ENCODE results near the gene MTUS2. TPM values are rescaled to one million over a fixed set of nuclear protein-coding genes. Genes with fewer than 3 reads are reported as not detected.
A peak's percentile ranks its signal among the peaks of the same experiment; 100 is the strongest.

The MTUS2 gene
- total and polyA plus RNA-seq, 2 donors (not counting 1 experiment from before 2014, with no cell fraction given): 0.06 TPM; not detected in 1

DNA sequence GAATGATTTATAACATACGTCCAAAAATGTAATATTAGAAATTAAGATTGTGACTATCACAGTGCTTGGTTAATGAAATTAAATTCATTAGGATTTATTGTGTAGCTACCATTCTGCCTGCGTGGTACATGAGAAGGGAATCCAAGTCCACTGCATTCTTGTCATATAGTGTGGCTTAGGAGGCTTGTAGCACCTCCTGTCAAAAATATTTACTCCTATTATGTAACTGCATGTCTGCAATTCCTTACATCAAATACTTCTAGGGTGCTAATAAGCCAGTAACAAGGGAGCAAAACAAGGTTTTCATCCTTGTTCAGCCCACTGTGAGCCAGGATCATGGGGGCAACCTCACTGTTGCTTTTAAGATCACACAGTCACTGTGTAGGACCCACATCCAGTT, 576.3 kb downstream of the MTUS2 start:
- H3K4me1 ChIP-seq (ENCODE audit: control insufficient read depth, extremely low read depth, insufficient read depth, low read length): no peaks in the 10 kb centered on the region

GRCh38 chr13:29397265-29397664, 577.1 kb downstream of the MTUS2 start:
- Histone ChIP-seq H3K4me2 (ENCODE audit: extremely low read depth, insufficient read depth, low read length) (no peak overlapping the region), H3K79me2 (ENCODE audit: control insufficient read depth, insufficient read depth, low read length) (no peaks in the 10 kb centered on the region), H3K4me1 (ENCODE audit: control insufficient read depth, extremely low read depth, insufficient read depth, low read length) (no peaks in the 10 kb centered on the region), H4K20me1 (ENCODE audit: control insufficient read depth, extremely low read depth, insufficient read depth, low read length) (no peaks in the 10 kb centered on the region), H2AFZ (ENCODE audit: low read length) (no peak overlapping the region), H3K4me3 (replicated peaks in 1 of 4; ENCODE audit: control extremely low read depth in 1 of 4, insufficient read depth in 1 of 4, low read depth in 3 of 4, low read length in 4 of 4) (no peak overlapping the region), H3K9ac (ENCODE audit: insufficient read depth, low read length) (no peak overlapping the region), H3K27ac (ENCODE audit: insufficient read depth, low read length) (no peak overlapping the region), H3K27me3 (ENCODE audit: control insufficient read depth, insufficient read depth, low read length) (no peaks in the 10 kb centered on the region), H3K36me3 (ENCODE audit: control insufficient read depth, insufficient read depth, low read length) (no peaks in the 10 kb centered on the region), H3K9me3 (ENCODE audit: control insufficient read depth, insufficient read depth, low read depth, low read length) (no peaks in the 10 kb centered on the region)
- TF ChIP-seq, protein P1, sequence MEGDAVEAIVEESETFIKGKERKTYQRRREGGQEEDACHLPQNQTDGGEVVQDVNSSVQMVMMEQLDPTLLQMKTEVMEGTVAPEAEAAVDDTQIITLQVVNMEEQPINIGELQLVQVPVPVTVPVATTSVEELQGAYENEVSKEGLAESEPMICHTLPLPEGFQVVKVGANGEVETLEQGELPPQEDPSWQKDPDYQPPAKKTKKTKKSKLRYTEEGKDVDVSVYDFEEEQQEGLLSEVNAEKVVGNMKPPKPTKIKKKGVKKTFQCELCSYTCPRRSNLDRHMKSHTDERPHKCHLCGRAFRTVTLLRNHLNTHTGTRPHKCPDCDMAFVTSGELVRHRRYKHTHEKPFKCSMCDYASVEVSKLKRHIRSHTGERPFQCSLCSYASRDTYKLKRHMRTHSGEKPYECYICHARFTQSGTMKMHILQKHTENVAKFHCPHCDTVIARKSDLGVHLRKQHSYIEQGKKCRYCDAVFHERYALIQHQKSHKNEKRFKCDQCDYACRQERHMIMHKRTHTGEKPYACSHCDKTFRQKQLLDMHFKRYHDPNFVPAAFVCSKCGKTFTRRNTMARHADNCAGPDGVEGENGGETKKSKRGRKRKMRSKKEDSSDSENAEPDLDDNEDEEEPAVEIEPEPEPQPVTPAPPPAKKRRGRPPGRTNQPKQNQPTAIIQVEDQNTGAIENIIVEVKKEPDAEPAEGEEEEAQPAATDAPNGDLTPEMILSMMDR (conservative IDR thresholded peaks at IDR 0.05 in 1 of 2, IDR thresholded peaks at IDR 0.05 in 1 of 2; ENCODE audit: low read depth in 1 of 2, low read length in 2 of 2): no peak
- no peak for DNase-seq (ENCODE audit: low read depth in 2 of 2)

More for the DNA sequence above, 576.3 kb downstream of the MTUS2 start:
- Histone ChIP-seq H3K27me3 (ENCODE audit: control insufficient read depth, insufficient read depth, low read length) (no peaks in the 10 kb centered on the region), H3K79me2 (ENCODE audit: control insufficient read depth, insufficient read depth, low read length) (no peaks in the 10 kb centered on the region), H3K27ac (ENCODE audit: insufficient read depth, low read length) (no peak overlapping the region), H3K4me3 (replicated peaks in 1 of 4; ENCODE audit: control extremely low read depth in 1 of 4, insufficient read depth in 1 of 4, low read depth in 3 of 4, low read length in 4 of 4) (no peak overlapping the region), H3K9ac (ENCODE audit: insufficient read depth, low read length) (no peak overlapping the region), H4K20me1 (ENCODE audit: control insufficient read depth, extremely low read depth, insufficient read depth, low read length) (no peaks in the 10 kb centered on the region), H2AFZ (ENCODE audit: low read length) (no peak overlapping the region), H3K4me2 (ENCODE audit: extremely low read depth, insufficient read depth, low read length) (no peak overlapping the region), H3K36me3 (ENCODE audit: control insufficient read depth, insufficient read depth, low read length) (no peaks in the 10 kb centered on the region), H3K9me3 (ENCODE audit: control insufficient read depth, insufficient read depth, low read depth, low read length) (no peaks in the 10 kb centered on the region)
- DNase-seq (ENCODE audit: low read depth in 2 of 2): no peak
- TF ChIP-seq EZH2 (IDR thresholded peaks at IDR 0.05; ENCODE audit: low read length, missing control alignments): no peak
- TF ChIP-seq, protein P1 (conservative IDR thresholded peaks at IDR 0.05 in 1 of 2, IDR thresholded peaks at IDR 0.05 in 1 of 2; ENCODE audit: low read depth in 1 of 2, low read length in 2 of 2): no peak

- Histone ChIP-seq H3K4me1 (ENCODE audit: control insufficient read depth, extremely low read depth, insufficient read depth, low read length) (no peaks in the 10 kb centered on the region), H3K9me3 (ENCODE audit: control insufficient read depth, insufficient read depth, low read depth, low read length) (no peaks in the 10 kb centered on the region), H2AFZ (ENCODE audit: low read length) (no peak overlapping the region), H3K9ac (ENCODE audit: insufficient read depth, low read length) (no peak overlapping the region), H3K27me3 (ENCODE audit: control insufficient read depth, insufficient read depth, low read length) (no peaks in the 10 kb centered on the region), H3K4me2 (ENCODE audit: extremely low read depth, insufficient read depth, low read length) (no peak overlapping the region), H3K4me3 (replicated peaks in 1 of 4; ENCODE audit: control extremely low read depth in 1 of 4, insufficient read depth in 1 of 4, low read depth in 3 of 4, low read length in 4 of 4) (no peak overlapping the region), H4K20me1 (ENCODE audit: control insufficient read depth, extremely low read depth, insufficient read depth, low read length) (no peaks in the 10 kb centered on the region), H3K36me3 (ENCODE audit: control insufficient read depth, insufficient read depth, low read length) (no peaks in the 10 kb centered on the region), H3K79me2 (ENCODE audit: control insufficient read depth, insufficient read depth, low read length) (no peaks in the 10 kb centered on the region), H3K27ac (ENCODE audit: insufficient read depth, low read length) (no peak overlapping the region)
- DNase-seq (ENCODE audit: low read depth in 2 of 2): peak; percentile 1 to 51
- TF ChIP-seq, protein P1 (conservative IDR thresholded peaks at IDR 0.05 in 1 of 2, IDR thresholded peaks at IDR 0.05 in 1 of 2; ENCODE audit: low read depth in 1 of 2, low read length in 2 of 2): no peak
- no peak for TF ChIP-seq EZH2 (IDR thresholded peaks at IDR 0.05; ENCODE audit: low read length, missing control alignments)
These were observed 582.1 kb downstream of the MTUS2 start for GRCh38 chr13:29402166-29402636.
